HG03439 (cell line): Measurements from ENCODE around the gene GOLPH3.
"Not testable (repeated sequence)": the region's sequence is repeated elsewhere in the genome, so short reads cannot be mapped to it uniquely, and the experiment has no call there.

Experiments
- ATAC-seq: cut with Tn5 transposase; IDR thresholded peaks from one replicate; pipeline ENCODE4 v1.9.1; 2021; ENCODE audit warnings: mild to moderate bottlenecking, moderate library complexity; ENCODE audit not compliant: unreplicated experiment

The GOLPH3 gene

DNA sequence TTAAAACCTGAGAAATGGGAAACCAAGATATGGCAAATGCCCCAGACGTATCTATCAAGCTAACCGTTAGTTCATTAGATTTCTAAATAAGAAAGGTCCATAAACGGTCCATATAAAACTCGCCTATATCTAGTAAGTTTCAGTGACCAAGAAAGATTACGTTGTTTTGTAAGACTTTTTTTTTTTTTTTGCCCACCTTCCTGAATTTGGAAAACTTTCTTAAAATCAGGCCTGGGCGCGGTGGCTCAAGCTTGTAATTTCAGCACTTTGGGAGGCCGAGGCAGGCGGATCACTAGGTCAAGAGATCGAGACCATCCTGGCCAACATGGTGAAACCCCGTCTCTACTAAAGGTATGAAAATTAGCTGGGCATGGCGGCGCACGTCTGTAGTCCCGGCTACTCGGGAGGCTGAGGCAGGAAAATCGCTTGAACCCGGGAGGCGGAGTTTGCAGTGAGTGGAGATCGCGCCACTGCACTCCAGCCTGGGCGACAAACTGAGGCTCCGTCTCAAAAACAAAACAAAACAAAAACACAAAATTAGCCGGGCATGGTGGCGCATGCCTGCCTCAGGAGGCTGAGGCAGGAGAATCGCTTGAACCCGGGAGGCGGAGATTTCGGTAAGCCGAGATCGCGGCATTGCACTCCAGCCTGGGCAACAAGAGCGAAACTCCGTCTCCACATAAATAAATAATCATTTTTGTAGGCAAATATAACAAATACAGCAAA lies 1.8 kb downstream of the GOLPH3 start:
- ATAC-seq = not testable (repeated sequence)

DNA sequence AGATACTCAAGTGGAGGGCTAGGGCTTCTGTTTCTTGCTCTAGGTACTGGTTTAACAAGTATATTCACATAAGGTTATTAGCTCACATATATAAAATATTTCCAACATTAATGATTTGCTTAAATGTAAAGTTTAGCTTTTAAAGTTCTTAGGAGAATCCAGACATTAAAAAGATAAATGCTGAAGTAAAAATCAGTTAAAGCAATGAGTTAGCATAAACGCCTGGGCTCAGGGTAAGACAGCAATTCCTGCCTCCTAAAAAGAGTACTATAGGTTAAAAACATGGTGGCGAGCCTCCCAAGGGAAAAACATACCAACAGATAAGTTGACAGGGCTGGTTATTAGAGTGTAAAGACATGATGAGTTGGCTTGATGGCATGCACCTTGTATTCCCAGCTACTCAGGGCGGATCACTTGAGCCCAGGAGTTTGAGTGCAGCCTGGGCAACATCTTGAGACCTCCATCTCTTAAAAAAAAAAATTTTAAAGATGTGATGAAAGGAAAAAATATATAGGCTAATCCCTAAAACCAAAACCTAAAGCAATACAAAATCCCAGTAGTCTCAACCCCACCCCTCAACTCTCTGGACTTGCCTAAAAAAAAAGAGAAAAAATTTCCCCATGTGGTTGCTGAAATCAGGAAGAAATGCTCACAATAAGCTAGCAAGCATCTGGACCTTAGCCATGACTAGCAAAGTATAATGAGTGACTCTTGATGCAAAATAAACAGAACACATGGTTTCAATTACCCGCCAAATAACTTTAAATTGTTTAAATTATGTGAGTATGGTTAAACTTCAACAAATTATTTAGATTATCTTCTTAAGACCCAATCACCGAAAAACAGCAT lies 3.6 kb downstream of the GOLPH3 start:
- ATAC-seq = no peak

DNA sequence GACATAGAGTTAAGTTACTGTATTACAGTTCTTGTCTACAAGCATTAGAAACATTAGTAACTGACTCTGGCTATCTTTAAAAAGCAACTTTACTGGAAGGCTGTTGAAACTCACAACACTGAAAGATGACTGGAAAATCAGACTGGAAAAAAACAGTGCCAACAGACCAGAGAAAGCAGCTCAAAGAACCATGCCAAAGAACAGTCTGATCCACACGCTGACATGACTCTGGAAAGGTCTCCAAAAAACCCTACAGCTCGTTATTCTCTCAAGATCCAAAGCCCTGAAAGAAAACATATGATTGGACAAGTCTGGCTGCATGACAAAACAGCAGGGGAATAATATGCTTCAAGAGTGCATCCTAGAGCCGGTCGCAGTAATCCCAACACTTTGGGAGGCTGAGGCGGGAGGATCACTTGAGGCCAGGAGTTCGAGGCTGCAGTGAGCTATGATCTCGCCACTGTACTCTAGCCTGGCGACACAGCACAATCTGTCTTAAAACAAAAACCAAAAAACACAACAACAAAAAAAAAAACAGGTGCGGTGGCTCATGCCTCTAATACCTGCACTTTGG lies 5.6 kb downstream of the GOLPH3 start:
- ATAC-seq = no peak

DNA sequence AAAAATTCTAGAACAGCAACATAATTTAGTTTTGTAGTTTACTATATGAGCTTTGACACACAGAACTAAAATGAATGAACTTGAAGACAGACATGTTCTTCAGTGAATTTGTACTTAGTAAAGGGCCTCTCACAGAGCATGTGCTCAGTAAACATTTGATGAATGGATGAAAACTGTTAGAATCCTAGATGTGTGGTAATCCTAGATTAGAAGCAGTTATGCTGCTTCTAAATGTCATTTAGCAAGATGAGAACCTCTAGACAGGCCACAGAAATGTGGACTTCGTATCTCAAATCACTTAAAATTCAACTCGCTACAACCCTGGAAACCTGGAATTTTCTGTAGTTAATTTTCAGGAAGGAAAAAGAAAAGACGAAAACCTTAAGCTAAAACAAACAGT lies 8.5 kb downstream of the GOLPH3 start:
- ATAC-seq = no peak

DNA sequence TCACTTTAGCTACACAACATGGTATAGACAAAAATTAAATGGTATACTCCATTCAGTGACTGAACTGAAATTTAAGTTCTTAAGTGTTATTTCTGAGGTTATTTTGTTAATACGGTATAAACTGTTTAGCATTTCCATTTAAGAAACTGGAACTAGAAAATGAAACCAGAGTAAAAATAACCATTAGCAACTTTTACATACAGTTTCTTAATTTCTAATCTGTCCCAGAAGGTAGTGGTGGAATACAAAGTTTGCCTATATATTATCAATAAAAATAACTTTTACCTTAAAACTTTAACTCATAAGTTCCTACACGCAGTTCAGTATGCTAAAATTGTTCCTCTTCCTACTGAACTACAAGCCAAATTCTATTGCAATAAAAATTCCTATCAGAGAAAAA lies 10.3 kb downstream of the GOLPH3 start:
- peak; percentile 50 for ATAC-seq

DNA sequence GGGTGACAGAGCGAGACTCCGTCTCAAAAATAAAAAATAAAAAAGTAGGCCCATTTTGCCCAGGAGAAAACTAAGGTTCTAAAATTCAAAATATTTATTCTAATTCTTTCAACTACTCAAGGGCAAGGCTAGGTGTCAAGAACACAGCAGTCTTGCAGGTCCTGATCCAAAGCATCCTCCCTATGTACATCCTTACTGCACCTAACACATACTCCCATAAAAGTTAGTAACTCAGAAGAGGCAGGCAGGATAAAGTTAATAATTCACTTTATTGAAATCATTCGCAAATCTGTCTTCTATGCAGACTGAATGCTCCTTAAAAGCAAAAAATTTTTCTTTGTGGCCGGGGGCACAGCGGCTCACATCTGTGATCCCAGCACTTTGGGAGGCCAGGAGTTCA lies 11.1 kb downstream of the GOLPH3 start:
- ATAC-seq = no peak

DNA sequence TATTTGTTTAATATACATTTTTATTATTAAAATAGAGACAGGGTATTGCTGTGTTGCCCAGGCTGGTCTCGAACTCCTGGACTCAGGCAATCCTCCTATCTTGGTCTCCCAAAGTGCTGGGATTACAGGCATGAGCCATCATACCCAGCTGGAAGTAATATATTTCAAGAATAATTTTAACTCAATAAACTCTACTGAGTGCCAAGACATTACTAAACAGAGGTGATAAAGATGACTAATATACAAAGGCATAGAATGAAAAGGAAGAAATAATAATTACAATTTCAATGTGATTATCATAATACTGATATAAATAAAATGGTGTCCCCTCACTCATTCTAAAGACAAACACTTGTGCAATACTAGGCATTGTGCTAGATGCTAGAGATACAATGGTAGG lies 13.9 kb downstream of the GOLPH3 start:
- ATAC-seq = no peak

DNA sequence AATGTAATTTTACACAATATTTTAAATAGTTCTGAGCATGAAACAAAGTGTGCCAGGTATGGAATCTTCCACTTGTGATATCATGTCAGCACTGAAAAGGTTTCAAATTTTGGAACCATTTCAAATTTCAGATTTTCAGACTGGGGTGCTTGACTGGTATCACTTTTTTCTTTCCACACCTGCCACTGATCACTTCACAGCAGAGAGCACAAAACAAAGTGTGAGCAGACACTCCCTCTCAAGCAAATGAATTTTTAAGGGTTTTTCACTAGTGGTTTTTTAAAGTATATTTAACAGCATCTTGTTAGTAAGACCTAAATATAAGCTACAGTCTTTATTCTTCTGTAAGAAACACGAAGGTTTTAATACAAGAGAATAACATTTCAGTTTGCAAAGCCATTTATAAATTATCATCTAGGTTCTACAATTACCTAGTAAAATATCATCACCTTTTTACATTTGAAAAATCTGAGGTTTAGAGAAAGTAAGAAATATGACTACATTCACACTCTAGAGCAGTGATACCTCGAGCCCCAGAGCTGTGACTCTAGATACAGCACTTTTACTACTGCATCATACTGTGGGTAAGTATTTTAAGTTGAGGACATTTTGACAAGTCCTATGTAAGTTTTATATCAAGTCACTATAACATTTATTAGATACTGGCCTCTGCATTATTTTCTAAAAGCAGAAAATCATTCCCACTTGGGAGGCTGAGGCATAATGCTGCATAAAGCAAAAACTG lies 14.6 kb downstream of the GOLPH3 start:
- ATAC-seq = no peak

DNA sequence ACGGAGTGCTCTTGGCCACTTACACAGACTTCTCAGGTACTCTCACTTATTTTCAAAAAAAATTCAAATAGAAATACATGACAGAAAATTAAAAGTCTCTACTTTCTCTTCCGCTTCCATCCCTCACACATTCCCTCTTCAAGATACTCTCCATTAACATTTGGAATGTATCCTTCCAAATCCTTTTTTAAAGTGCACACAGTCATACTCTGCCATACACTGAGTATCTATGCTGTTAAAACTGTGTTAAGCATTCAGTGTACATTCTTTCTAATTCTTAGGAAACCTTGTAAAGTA lies 15.5 kb downstream of the GOLPH3 start:
- ATAC-seq = no peak

DNA sequence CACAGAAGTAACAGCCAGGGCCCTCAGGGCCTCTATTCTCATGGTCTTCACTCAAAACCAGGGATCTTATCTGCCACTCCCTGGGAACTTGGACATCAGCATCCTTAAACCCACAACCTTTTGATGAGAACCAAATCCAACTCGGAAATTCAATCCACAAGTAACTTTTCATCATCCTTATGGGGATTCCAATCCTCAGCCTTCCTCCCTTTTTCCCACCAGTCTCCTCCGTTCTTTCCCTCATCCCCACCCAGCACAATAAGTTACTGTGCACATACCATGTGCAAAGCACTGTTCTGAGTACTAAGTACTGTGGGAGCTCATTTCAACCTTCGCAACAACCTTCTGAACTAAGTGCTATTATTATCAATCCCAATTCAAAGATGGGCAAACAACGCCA lies 17.0 kb downstream of the GOLPH3 start:
- ATAC-seq = no peak

DNA sequence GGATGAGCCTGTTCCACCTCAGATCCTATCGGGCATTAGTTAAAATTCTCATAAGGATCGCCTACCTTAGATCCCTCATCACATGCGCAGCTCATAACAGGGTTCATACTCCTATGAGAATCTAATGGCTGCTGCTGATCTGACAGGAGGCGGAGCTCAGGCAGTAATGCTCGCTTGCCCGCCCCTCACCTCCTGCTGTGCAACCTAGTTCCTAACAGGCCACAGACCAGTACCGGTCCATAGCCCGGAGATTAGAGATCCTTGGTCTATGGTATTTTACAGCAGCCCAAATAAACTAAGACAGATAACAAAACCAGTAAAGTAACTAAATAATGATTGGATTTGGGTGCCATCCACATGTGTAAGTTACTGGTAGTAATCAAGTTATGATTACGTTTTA lies 17.5 kb downstream of the GOLPH3 start:
- no peak for ATAC-seq

DNA sequence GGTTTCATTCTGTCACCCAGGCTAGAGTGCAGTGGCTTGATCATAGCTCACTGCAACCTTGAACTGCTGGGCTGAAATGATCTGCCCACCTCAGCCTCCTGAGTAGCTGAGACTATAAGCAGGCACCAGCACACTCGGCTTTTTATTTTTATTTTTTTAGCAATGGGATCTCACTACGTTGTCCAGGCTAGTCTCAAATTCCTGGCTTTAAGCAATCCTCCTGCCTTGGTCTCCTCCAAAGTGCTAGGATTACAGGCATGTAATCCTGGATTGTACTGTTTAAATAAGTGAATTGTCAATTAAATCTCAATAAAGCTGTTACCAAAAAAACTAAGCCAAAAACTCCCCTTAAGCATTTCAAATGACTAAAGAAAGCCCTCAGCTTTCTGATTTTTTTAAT lies 18.9 kb downstream of the GOLPH3 start:
- ATAC-seq = no peak

DNA sequence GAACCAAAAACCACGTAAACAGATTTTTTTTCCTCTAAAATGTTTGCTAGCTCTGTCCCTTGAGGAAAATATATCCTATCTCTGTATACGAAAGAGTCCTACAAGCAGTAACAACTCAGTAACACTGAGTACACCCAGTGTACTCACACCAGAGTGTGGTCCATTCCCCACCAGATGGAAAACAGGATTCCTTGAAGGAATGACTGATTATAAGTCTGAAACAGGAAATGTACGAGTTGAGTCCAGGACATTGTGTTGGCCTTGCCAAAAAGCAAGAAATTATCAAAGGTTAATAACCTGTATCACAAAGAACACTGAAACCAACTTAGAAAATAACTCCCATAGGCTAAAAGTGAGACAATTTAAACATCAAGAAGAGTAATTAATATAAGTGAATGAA lies 20.4 kb downstream of the GOLPH3 start:
- ATAC-seq = no peak

DNA sequence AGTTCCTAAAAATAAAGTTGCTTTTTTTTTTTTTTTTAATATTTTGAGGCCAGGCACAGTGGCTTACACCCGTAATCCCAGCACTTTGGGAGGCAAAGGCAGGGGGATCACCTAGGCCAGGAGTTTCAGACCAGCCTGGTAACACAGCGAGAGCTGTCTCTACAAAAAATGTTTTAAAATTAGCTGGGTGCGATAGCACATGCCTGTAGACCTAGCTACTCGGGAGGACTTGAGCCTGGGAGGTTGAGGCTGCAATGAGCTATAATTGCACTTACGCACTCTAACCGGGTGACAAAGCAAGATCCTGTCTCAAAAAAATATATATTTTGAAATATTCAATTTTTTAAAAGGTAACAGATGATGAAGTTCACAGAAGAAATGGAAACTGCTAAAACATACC lies 22.9 kb downstream of the GOLPH3 start:
- no peak for ATAC-seq

DNA sequence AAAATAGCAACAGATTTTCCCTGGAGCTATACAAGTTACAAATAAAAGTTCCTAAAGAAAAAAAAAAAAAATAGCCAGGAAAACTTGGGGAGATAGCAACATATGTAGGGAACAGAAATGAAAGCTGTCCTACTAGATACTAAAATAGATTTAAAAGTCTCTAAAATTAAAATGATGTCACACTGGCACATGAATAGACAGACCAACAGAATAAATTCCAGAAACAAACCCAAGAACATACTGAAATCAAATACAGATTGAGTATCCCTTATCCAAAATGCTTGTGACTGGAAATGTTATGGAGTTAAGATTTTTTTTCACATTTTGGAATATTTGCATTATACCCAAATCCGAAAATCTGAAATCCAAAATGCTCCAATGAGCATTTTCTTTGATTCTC lies 23.8 kb downstream of the GOLPH3 start:
- no peak for ATAC-seq

DNA sequence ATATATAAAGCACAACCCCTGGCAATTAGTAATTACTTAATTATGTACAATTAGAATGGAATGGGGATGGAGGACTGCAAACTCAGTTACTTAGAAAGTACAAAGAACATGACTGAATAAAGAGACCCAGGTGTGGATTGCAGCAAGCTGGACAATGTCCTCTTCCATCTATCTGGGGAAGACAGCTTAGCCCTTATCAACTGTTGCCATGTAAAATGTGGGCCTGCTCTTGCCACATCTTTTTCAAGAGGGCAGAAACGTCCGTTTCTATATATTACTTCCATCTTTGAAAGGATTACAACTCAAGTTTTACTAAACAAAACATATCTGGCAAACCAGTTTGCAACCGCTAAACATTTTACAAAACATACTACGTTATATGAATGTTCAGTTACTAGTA lies 26.2 kb downstream of the GOLPH3 start:
- no peak for ATAC-seq

DNA sequence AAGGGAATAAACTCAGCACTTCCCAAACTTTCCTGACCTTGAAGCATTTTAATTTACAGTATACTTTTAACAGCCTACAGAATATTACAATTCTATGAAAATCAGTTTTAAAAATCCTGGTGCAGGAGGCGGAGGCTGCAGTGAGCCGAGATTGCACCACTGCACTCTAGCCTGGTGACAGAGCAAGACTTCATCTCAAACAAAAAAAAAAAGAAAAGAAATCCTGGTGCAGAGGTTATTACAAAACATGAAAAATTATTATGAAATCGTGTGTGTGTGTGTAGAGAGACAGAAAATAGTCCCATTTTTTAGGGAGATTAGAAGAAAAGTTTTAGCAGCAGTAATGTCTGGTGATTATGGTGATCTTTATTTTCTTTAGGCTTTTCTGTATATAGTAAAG lies 26.9 kb downstream of the GOLPH3 start:
- ATAC-seq = no peak

DNA sequence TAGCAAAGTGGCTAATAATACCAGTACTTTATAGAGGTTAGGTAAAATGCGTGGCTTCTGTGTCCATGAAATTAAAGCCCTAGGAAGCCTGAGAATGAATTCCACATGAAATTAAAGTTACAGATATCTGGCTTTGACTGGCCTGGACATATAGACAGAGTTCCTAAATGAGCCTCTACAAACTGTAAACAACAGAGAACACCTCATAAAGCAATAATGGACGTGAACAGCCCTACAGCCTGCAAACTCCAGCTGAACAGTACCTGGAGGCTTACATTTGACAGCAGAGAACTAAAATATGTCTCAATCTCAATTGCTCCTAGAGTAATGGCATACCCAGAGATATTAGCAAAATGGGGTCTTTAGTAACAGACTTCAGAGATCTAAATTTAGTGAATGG lies 28.7 kb downstream of the GOLPH3 start:
- no peak for ATAC-seq

DNA sequence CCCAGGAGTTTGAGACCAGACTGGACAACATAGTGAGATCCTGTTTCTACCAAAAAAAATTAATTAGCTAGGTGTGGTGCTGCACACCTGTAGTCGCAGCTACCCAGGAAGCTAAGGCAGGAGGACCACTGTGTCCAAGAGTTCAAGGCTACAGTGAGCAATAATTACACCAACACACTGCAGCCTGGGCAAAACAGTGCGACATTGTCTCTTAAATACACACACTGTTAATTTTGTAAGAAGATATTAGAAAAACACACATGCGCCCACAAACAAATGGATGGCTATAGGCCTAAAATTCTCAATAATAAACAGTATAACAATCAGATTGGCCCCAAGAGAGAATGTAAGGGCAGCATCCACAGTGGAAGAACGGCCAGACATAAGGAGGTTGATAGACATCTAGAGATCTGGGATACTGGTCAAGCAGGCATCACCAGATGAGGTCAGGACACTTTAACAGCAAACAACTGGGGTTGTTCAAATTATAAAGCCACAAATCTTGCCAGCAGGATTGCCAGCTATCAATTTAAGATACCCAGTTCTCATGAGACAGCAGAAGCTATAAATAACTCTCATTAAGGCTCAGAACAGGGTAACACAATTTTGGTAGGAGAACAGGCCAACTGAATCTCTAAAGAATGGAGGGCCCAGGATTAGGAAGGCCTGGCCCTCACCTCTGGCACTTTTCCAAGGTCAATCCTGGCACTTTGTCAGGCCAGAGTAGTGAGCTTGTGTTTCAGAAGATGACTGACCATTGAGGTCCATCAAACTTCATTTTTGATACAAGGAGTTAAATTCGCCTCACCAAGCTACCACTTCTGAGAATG lies 29.5 kb downstream of the GOLPH3 start:
- ATAC-seq = no peak

DNA sequence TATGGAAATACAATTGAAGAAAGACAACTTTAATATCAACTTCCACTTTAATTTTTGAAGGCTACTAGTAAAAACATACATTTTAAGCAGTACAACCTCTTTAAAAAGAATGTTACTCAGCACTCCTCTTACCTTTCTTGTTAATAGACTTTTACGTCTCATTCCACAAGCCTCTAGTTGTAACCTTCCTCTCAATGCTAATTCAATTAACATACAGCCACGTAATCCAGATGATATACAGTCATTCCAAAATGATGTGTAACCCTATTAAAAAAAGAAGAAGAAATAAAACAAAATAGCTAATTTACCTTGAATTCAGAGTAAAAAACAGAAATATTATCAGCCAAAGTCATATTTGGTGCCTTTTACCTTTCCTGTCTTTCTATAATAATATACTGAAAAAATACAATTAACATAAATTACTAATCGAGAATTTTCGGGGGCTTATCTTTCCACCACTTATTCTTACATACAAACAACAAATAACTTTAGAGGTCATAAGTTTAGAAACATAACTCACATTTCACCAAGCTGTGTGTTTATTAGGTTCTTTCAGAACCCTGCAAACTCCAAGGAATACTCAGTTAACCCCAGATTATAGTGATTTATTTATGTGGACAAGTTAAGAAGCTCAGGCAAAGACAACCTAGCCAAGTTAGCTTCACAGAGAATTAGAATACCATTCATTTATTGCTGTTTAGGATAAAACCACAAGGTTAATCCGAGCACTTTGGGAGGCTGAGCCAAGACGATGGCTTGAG lies 30.3 kb downstream of the GOLPH3 start:
- ATAC-seq = no peak
